ENCODE measurements around the gene FADS6.
A peak's percentile ranks its signal among the peaks of the same experiment; 100 is the strongest.

DNA sequence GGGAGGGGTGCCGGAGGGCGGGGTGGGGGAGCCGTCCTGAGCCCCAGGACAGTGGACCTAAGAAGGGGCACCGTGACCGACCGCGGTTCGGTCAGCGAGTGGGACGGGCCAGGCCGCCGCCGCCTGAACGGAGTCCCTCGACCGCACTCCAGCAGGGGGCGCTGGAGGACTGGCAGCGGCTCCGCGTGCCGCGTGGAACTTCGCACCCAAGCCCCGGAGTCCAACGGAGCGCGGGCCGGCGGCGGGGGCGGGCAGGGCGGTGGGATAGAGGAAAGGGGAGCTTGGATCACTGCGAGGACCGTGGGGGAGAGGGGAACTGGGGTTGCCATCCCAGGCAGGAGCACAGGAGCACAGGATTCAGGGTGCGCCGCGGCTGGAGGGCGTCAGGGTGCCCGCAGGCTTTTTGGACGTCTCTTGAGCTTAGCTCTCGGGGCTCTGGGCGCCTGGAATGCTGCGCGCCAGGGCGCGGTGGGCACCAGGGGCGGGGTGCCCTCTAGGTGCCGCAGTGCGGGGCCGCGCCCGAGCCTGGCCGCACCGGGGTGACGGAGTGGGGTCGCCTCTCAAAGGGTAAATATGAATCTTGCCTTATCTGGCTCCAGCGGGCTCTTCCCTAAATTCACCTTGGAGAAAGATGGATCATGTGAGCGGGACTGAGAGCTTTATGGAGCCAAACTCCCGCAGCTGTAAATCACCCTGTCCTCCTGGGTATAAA is 30.3 kb upstream of the FADS6 start:
- TF ChIP-seq, protein P1, sequence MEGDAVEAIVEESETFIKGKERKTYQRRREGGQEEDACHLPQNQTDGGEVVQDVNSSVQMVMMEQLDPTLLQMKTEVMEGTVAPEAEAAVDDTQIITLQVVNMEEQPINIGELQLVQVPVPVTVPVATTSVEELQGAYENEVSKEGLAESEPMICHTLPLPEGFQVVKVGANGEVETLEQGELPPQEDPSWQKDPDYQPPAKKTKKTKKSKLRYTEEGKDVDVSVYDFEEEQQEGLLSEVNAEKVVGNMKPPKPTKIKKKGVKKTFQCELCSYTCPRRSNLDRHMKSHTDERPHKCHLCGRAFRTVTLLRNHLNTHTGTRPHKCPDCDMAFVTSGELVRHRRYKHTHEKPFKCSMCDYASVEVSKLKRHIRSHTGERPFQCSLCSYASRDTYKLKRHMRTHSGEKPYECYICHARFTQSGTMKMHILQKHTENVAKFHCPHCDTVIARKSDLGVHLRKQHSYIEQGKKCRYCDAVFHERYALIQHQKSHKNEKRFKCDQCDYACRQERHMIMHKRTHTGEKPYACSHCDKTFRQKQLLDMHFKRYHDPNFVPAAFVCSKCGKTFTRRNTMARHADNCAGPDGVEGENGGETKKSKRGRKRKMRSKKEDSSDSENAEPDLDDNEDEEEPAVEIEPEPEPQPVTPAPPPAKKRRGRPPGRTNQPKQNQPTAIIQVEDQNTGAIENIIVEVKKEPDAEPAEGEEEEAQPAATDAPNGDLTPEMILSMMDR (IDR thresholded peaks at IDR 0.05): peak; percentile 50 to 88 (median 72)
- TF ChIP-seq POLR2A (IDR thresholded peaks at IDR 0.05): no peak
